ENCODE results near the gene KIF7. TPM values are rescaled to one million over a fixed set of nuclear protein-coding genes. Genes with fewer than 3 reads are reported as not detected.

The KIF7 gene
- total RNA-seq, 1 experiment from 2014 or later, result 8.2 TPM

DNA sequence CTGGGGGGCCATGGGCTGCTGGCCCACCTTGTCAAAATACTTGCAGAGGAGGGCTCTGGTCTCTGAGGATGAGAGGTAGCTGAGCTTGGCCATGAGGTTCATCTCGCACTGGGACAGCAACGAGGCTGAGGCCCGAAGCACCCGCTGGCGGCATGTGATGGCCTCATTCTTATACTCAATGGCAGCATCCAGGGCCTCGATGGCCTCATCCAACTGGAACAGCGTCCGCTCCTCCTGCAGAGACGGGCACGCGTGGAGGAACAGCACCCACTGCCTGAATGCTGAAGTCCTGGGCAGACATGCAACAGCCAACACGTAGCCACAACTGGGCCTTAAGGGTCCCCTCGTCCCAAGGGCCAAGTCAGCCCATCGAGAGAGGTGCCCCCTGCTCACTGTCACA lies 25.0 kb downstream of the KIF7 start:
- Mint-ChIP-seq H3K4me3 (ENCODE audit: unreplicated experiment) (no peak overlapping the region), H3K27me3 (ENCODE audit: insufficient read depth, unreplicated experiment) (no peaks in the 10 kb centered on the region), H3K36me3 (ENCODE audit: insufficient read depth, unreplicated experiment) (peaks cover 88% of the 10 kb centered on the region), H3K27ac (ENCODE audit: unreplicated experiment) (no peak overlapping the region), H3K4me1 (ENCODE audit: low read depth, unreplicated experiment) (no peaks in the 10 kb centered on the region), H3K9me3 (ENCODE audit: unreplicated experiment) (peaks cover 4% of the 10 kb centered on the region)
- no peak for DNase-seq
- no peaks in the 10 kb centered on the region; the same call in 1 of the 2 replicates for H3K36me3 ChIP-seq (ENCODE audit: control insufficient read depth, insufficient read depth, low read length)
- CTCF ChIA-PET, result no interaction called here
- H3K27me3 ChIP-seq (replicated peaks; ENCODE audit: control insufficient read depth, insufficient read depth, low read length), result no peaks in the 10 kb centered on the region
- intact Hi-C loops (cut with micrococcal nuclease; ENCODE audit: unreplicated experiment), result no loop called here
- BruUV-seq (replicated peaks), result no TSS peak
- 0 out of 2 replicates have a peak, but pooled peaks cover 3% of the 10 kb centered on the region for H3K9me3 ChIP-seq
- TF ChIP-seq, protein P1, sequence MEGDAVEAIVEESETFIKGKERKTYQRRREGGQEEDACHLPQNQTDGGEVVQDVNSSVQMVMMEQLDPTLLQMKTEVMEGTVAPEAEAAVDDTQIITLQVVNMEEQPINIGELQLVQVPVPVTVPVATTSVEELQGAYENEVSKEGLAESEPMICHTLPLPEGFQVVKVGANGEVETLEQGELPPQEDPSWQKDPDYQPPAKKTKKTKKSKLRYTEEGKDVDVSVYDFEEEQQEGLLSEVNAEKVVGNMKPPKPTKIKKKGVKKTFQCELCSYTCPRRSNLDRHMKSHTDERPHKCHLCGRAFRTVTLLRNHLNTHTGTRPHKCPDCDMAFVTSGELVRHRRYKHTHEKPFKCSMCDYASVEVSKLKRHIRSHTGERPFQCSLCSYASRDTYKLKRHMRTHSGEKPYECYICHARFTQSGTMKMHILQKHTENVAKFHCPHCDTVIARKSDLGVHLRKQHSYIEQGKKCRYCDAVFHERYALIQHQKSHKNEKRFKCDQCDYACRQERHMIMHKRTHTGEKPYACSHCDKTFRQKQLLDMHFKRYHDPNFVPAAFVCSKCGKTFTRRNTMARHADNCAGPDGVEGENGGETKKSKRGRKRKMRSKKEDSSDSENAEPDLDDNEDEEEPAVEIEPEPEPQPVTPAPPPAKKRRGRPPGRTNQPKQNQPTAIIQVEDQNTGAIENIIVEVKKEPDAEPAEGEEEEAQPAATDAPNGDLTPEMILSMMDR (IDR thresholded peaks at IDR 0.05; ENCODE audit: insufficient read depth in 1 of 2, low read depth in 1 of 2, low read length in 1 of 2, severe bottlenecking in 1 of 2, unreplicated experiment in 1 of 2), result no peak
- no peaks in the 10 kb centered on the region for H3K4me1 ChIP-seq
- no peak overlapping the region for H3K4me3 ChIP-seq (ENCODE audit: low read depth, low read length)
- POLR2A ChIA-PET, result interaction anchor here (0.6 kb wide), 1 partner anchor 1305 kb away, joined by 3 read pairs; no protein-coding TSS in a partner anchor

DNA sequence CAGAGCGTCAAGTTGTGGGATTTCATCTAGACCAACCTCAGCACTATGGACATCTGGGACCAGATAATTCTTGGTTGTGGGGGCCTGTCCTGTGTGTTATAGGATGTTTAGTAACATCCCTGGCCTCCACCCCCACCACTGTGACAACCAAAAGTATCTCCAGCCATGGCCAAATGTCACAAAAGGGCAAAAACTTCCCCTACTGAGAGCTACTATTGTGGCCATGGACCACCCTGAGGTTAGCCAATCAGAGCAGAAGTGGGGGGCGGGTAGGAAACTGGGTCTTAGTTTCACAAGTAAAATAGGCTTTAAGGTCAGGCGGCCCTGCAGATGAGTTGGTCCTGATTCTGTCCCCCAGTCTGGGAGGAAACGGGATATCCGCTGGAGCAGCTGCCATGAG lies 25.4 kb downstream of the KIF7 start:
- no peak for DNase-seq
- ChIA-PET CTCF (interaction anchor here (0.6 kb wide), 1 partner anchor 55 kb away, joined by 3 read pairs; the partner anchor contains the start of gene TICRR), POLR2A (interaction anchor here (0.6 kb wide), 1 partner anchor 1306 kb away, joined by 3 read pairs; no protein-coding TSS in a partner anchor)
- Mint-ChIP-seq H3K9me3 (ENCODE audit: unreplicated experiment) (no peaks in the 10 kb centered on the region), H3K27me3 (ENCODE audit: insufficient read depth, unreplicated experiment) (no peaks in the 10 kb centered on the region), H3K4me3 (ENCODE audit: unreplicated experiment) (no peak overlapping the region), H3K4me1 (ENCODE audit: low read depth, unreplicated experiment) (no peaks in the 10 kb centered on the region), H3K36me3 (ENCODE audit: insufficient read depth, unreplicated experiment) (peaks cover 92% of the 10 kb centered on the region), H3K27ac (ENCODE audit: unreplicated experiment) (no peak overlapping the region)
- H3K27me3 ChIP-seq (replicated peaks; ENCODE audit: control insufficient read depth, insufficient read depth, low read length), result no peaks in the 10 kb centered on the region
- 0 out of 2 replicates have a peak, but pooled peaks cover 3% of the 10 kb centered on the region for H3K9me3 ChIP-seq
- H3K4me3 ChIP-seq (ENCODE audit: low read depth, low read length), result no peak overlapping the region
- BruUV-seq (replicated peaks), result no TSS peak
- TF ChIP-seq, protein P1 (IDR thresholded peaks at IDR 0.05; ENCODE audit: insufficient read depth in 1 of 2, low read depth in 1 of 2, low read length in 1 of 2, severe bottlenecking in 1 of 2, unreplicated experiment in 1 of 2), result no peak
- intact Hi-C loops (cut with micrococcal nuclease; ENCODE audit: unreplicated experiment), result no loop called here
- H3K4me1 ChIP-seq, result no peaks in the 10 kb centered on the region
- no peaks in the 10 kb centered on the region; the same call in 1 of the 2 replicates for H3K36me3 ChIP-seq (ENCODE audit: control insufficient read depth, insufficient read depth, low read length)

DNA sequence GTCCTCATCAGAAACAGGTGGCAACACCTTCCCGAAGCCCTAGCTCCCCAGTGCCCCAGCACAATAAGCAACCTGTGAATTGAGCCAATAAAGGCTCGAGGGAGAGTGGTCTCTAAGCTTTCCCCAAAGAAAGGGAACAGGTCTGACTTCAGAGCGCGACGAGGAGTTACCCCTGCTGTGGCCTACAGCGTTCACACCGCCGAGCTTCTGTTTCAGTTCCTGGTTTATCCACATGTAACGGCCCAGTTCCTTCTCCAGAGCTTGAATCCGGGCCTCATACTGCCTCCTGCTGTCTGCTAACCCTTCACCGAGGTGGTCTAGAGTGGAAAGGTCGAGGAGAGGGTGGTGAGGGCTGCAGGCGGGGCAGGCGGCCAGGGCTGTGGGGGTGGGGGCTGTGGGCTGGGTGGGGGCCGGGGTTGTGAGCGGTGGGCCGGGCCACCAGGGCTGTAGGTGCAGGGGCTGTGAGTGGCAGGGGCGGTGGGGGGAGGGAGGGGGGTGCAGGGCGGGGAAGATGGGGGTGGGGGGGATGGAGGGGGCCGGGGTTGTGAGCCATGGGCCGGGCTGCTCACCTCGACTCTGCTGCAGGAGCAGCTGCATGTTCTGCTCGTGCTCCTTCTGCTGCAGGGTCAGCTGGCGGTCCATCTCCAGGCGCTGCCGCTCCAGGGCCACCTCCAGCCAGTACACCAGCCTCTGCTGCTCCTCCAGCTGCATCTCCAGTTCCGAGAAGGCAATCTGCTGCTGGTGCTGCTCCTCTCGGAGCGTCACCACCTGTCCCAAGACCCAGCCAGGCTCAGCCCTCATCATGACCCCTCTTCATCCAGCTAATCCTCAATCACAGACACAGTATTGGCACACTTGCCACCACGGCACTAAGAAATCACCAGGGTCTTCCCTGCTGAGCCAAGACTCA lies 26.2 kb downstream of the KIF7 start:
- no peak overlapping the region for H3K4me3 Mint-ChIP-seq (ENCODE audit: unreplicated experiment)
- H3K4me1 Mint-ChIP-seq (ENCODE audit: low read depth, unreplicated experiment), result no peaks in the 10 kb centered on the region
- H3K27ac Mint-ChIP-seq (ENCODE audit: unreplicated experiment), result no peak overlapping the region
- ChIA-PET POLR2A (no interaction called here), CTCF (interaction anchor here (0.6 kb wide), 1 partner anchor 54 kb away, joined by 3 read pairs; the partner anchor contains the start of gene TICRR)
- BruUV-seq (replicated peaks), result no TSS peak
- intact Hi-C loops (cut with micrococcal nuclease; ENCODE audit: unreplicated experiment), result no loop called here
- Histone ChIP-seq H3K4me3 (ENCODE audit: low read depth, low read length) (no peak overlapping the region), H3K27me3 (replicated peaks; ENCODE audit: control insufficient read depth, insufficient read depth, low read length) (no peaks in the 10 kb centered on the region), H3K9me3 (0 out of 2 replicates have a peak, but pooled peaks cover 3% of the 10 kb centered on the region), H3K36me3 (ENCODE audit: control insufficient read depth, insufficient read depth, low read length) (no peaks in the 10 kb centered on the region; the same call in 1 of the 2 replicates), H3K4me1 (no peaks in the 10 kb centered on the region)
- peaks cover 94% of the 10 kb centered on the region for H3K36me3 Mint-ChIP-seq (ENCODE audit: insufficient read depth, unreplicated experiment)
- no peaks in the 10 kb centered on the region for H3K9me3 Mint-ChIP-seq (ENCODE audit: unreplicated experiment)
- H3K27me3 Mint-ChIP-seq (ENCODE audit: insufficient read depth, unreplicated experiment), result no peaks in the 10 kb centered on the region
- no peak for DNase-seq
- TF ChIP-seq, protein P1 (IDR thresholded peaks at IDR 0.05; ENCODE audit: insufficient read depth in 1 of 2, low read depth in 1 of 2, low read length in 1 of 2, severe bottlenecking in 1 of 2, unreplicated experiment in 1 of 2), result no peak

All from Caco-2 (cell line).